Myocyte (in vitro differentiated cells): ENCODE results near the gene CCDC183. TPM values are rescaled to one million over a fixed set of nuclear protein-coding genes. Genes with fewer than 3 reads are reported as not detected.
A peak's percentile ranks its signal among the peaks of the same experiment; 100 is the strongest.
"Not testable (repeated sequence)": the region's sequence is repeated elsewhere in the genome, so short reads cannot be mapped to it uniquely, and the experiment has no call there.

Source experiments
- DNase-seq: peaks from one replicate; pipeline ENCODE4 v3.0.0-alpha.2; 2012; ENCODE audit warnings: low read depth
- total RNA-seq: library from RNA; depleted of rRNA; stranded (reverse); fragments of >200 nt; gene quantifications from 2 replicates; pipeline ENCODE4 v1.2.3, GENCODE V29; 2014

Gene CCDC183
- total RNA-seq, 1 donor from 2014 or later, result 0.70 TPM

GRCh38 chr9:136799079-136799853 lies 3.1 kb downstream of the CCDC183 start:
- no peak for DNase-seq

GRCh38 chr9:136799854-136800657 lies 3.9 kb downstream of the CCDC183 start:
- peak; percentile 46 for DNase-seq

GRCh38 chr9:136802321-136802720 lies 6.2 kb downstream of the CCDC183 start:
- DNase-seq, result no peak

GRCh38 chr9:136803009-136803550 lies 6.9 kb downstream of the CCDC183 start:
- DNase-seq, result not testable (repeated sequence)

GRCh38 chr9:136803551-136804508 lies 7.7 kb downstream of the CCDC183 start:
- DNase-seq, result no peak

GRCh38 chr9:136804509-136805206 lies 8.5 kb downstream of the CCDC183 start:
- DNase-seq, result no peak

GRCh38 chr9:136805207-136805740 lies 9.1 kb downstream of the CCDC183 start:
- no peak for DNase-seq

GRCh38 chr9:136806067-136806466 lies 9.9 kb downstream of the CCDC183 start:
- DNase-seq, result no peak

- DNase-seq, result no peak
Observed at GRCh38 chr9:136806631-136807201, 10.6 kb downstream of the CCDC183 start.

GRCh38 chr9:136807281-136808074 lies 11.3 kb downstream of the CCDC183 start, which contains the start of gene RABL6:
TSS of gene RABL6 (plus strand) at chr9:136807948. CDS start at chr9:136808197, 249 bp downstream.
- peak; percentile 75 for DNase-seq

- no peak for DNase-seq
Observed at GRCh38 chr9:136808075-136808805, 12.1 kb downstream of the CCDC183 start.

- no peak for DNase-seq
Observed at GRCh38 chr9:136808806-136809158, 12.6 kb downstream of the CCDC183 start.

GRCh38 chr9:136814725-136815421 lies 18.7 kb downstream of the CCDC183 start:
- DNase-seq, result no peak

GRCh38 chr9:136815422-136815782 lies 19.3 kb downstream of the CCDC183 start:
- DNase-seq, result no peak

GRCh38 chr9:136820971-136821825 lies 25.1 kb downstream of the CCDC183 start:
- DNase-seq, result no peak

GRCh38 chr9:136821826-136822544 lies 25.8 kb downstream of the CCDC183 start:
- DNase-seq, result no peak
